K562 (cell line): ENCODE results near the gene MRNIP. TPM values are rescaled to one million over a fixed set of nuclear protein-coding genes. Genes with fewer than 3 reads are reported as not detected.
A peak's percentile ranks its signal among the peaks of the same experiment; 100 is the strongest.

Experiments used
- ATAC-seq: fragments of 200-7000 bp; cut with Tn5 transposase; 3 replicates; pipeline ENCODE4 v1.9.1; 2020; ENCODE audit warnings: moderate library complexity
- BruUV-seq: library from RNA; stranded (reverse); fragments of 400-500 nt; replicated peaks from 2 replicates; lab custom pipeline; 2021; lab: Mats Ljungman, UMichigan
- CTCF ChIA-PET: fragments of 300-600 bp; formaldehyde crosslinking; extraction: SDS; loops from one replicate; lab custom pipeline; 2021; ENCODE audit warnings: low intra/inter-chr PET ratio; lab: Yijun Ruan, JAX
- POLR2A ChIA-PET: fragments of 300-600, 350-650 bp; sonication (Branson Sonifier 250); formaldehyde crosslinking; extraction: SDS; loops from one replicate; lab custom pipeline; 2021; ENCODE audit warnings: antibody characterized with exemption, inconsistent platforms; lab: Yijun Ruan, JAX
- DNase-seq, 4 experiments: peaks; one replicate each; pipeline versions ENCODE4 v3.0.0 to v3.0.0-alpha.2; 2011 to 2018; ENCODE audit warnings: low spot score in 3 of 4, mixed read lengths in 3 of 4; ENCODE audit errors: extremely low read depth in 1 of 4
- FAIRE-seq: peaks from 2 replicates; lab custom pipeline; 2011; peaks lifted over from hg19 to GRCh38; lab: Jason Lieb, UNC
- H2AFZ ChIP-seq: 2 replicates; pipeline ENCODE4 v1.6.0; 2011; ENCODE audit warnings: low read depth, low read length, control low read depth, inconsistent platforms
- H3K27ac ChIP-seq: fragments of 200-600 bp; 3 replicates; pipeline ENCODE4 v1.8.0; 2011; ENCODE audit warnings: low read depth, mild to moderate bottlenecking, control low read depth, inconsistent platforms, low read length, moderate library complexity, mixed read lengths; ENCODE audit errors: extremely low read depth
- H3K27me3 ChIP-seq, 2 experiments: fragments of 300-600 bp in 1 of 2; 2 replicates in 1 of 2; 3 replicates in 1 of 2; pipeline versions ENCODE4 v1.6.0 to v1.8.0; 2011; ENCODE audit warnings: inconsistent platforms in 2 of 2, low read length in 2 of 2, mild to moderate bottlenecking in 1 of 2, mixed read lengths in 1 of 2, moderate library complexity in 1 of 2; ENCODE audit not compliant: control insufficient read depth in 2 of 2, insufficient read depth in 2 of 2
- H3K36me3 ChIP-seq: fragments of 300-600 bp; 3 replicates; pipeline ENCODE4 v1.8.0; 2011; ENCODE audit warnings: mild to moderate bottlenecking, low read length, inconsistent platforms; ENCODE audit not compliant: control insufficient read depth, insufficient read depth
- H3K4me1 ChIP-seq, 2 experiments: fragments of 200-600 bp in 1 of 2; replicated peaks in 1 of 2; 2 replicates in 1 of 2; 3 replicates in 1 of 2; pipeline versions ENCODE4 v1.5.1 to v1.8.0; 2011; ENCODE audit warnings: inconsistent platforms in 2 of 2, low read length in 2 of 2, mild to moderate bottlenecking in 1 of 2, mixed read lengths in 1 of 2, moderate library complexity in 1 of 2; ENCODE audit not compliant: control insufficient read depth in 2 of 2, insufficient read depth in 2 of 2
- H3K4me2 ChIP-seq: 2 replicates; pipeline ENCODE4 v1.6.1; 2011; ENCODE audit warnings: low read length, control low read depth, inconsistent platforms, mixed read lengths; ENCODE audit not compliant: insufficient read depth
- H3K4me3 ChIP-seq: fragments of 200-600 bp; sonication (generic), shearing (Covaris generic); 2 replicates; pipeline ENCODE4 v1.5.1; 2016; ENCODE audit warnings: control low read depth, inconsistent platforms
- H3K79me2 ChIP-seq: fragments of 200-600 bp; 3 replicates; pipeline ENCODE4 v1.8.0; 2011; ENCODE audit warnings: low read length, inconsistent platforms; ENCODE audit not compliant: control insufficient read depth, insufficient read depth
- H3K9ac ChIP-seq, 2 experiments: 2 replicates each; pipeline versions ENCODE4 v1.6.0 to v1.6.1; 2011; ENCODE audit warnings: low read depth in 2 of 2, low read length in 2 of 2, control low read depth in 1 of 2, inconsistent platforms in 1 of 2, mild to moderate bottlenecking in 1 of 2, mixed read lengths in 1 of 2; ENCODE audit not compliant: insufficient read depth in 1 of 2
- H3K9me1 ChIP-seq: one replicate; pipeline ENCODE4 v1.6.0; 2011; ENCODE audit warnings: inconsistent platforms, mild to moderate bottlenecking, low read length, moderate library complexity; ENCODE audit not compliant: control insufficient read depth, insufficient read depth
- H3K9me3 ChIP-seq: replicated peaks from 2 replicates; pipeline ENCODE4 v1.5.1; 2011; ENCODE audit warnings: low read depth, low read length, inconsistent platforms; ENCODE audit not compliant: control insufficient read depth, insufficient read depth
- H4K20me1 ChIP-seq: replicated peaks from 2 replicates; pipeline ENCODE4 v1.6.1; 2011; ENCODE audit warnings: low read length, inconsistent platforms, mixed read lengths; ENCODE audit not compliant: control insufficient read depth, insufficient read depth
- BRF2 ChIP-seq: IDR thresholded peaks from 3 replicates; pipeline ENCODE4 v1.6.1; 2011; ENCODE audit warnings: borderline replicate concordance, mild to moderate bottlenecking; ENCODE audit not compliant: insufficient read length, insufficient read depth
- CSDE1 ChIP-seq, 2 experiments: fragments of 450-650 bp; IDR thresholded peaks; 2 replicates each; pipeline ENCODE4 v1.6.1; 2016; ENCODE audit warnings: mild to moderate bottlenecking in 1 of 2
- CXXC5 ChIP-seq: fragments of 250-450 bp; sonication (Bioruptor Pico); IDR thresholded peaks from 2 replicates; pipeline ENCODE4 v1.8.0; 2022; ENCODE audit warnings: inconsistent platforms, mild to moderate bottlenecking, moderate library complexity
- FOXK1 ChIP-seq: sonication (generic); formaldehyde crosslinking; IDR thresholded peaks from 2 replicates; pipeline ENCODE4 v1.8.0; 2022; ENCODE audit warnings: missing genetic modification reagents, mild to moderate bottlenecking, borderline replicate concordance
- MEF2D ChIP-seq: conservative IDR thresholded peaks from 2 replicates; pipeline ENCODE4 v1.6.1; 2016; ENCODE audit warnings: low read depth, missing genetic modification characterization, missing compliant biosample characterization
- MNT ChIP-seq, 2 experiments: fragments of 450-650 bp; conservative IDR thresholded peaks; 2 replicates each; pipeline ENCODE4 v1.6.1; 2017; ENCODE audit warnings: mild to moderate bottlenecking in 2 of 2, moderate library complexity in 2 of 2
- NFYB ChIP-seq: IDR thresholded peaks from 2 replicates; pipeline ENCODE4 v1.6.1; 2011; ENCODE audit warnings: mild to moderate bottlenecking, moderate library complexity; ENCODE audit not compliant: insufficient read length; ENCODE audit errors: extremely low read depth
- PHB ChIP-seq: fragments of 250-450 bp; sonication (Bioruptor Pico); IDR thresholded peaks from 2 replicates; pipeline ENCODE4 v1.5.0; 2021
- RAD51 ChIP-seq: fragments of 450-650 bp; IDR thresholded peaks from 2 replicates; pipeline ENCODE4 v1.7.1; 2016; ENCODE audit warnings: low read depth, mild to moderate bottlenecking, borderline replicate concordance
- RBM39 ChIP-seq: fragments of 200-400 bp; formaldehyde crosslinking; optimal IDR thresholded peaks from 2 replicates; pipeline ENCODE3; 2018; ENCODE audit warnings: low read depth, low read length
- RFX1 ChIP-seq: fragments of 450-650 bp; IDR thresholded peaks from 2 replicates; pipeline ENCODE4 v1.6.1; 2016; ENCODE audit warnings: mild to moderate bottlenecking, moderate library complexity
- STAT6 ChIP-seq: sonication (generic); formaldehyde crosslinking; IDR thresholded peaks from 2 replicates; pipeline ENCODE4 v1.8.1; 2023; ENCODE audit warnings: mild to moderate bottlenecking, missing genetic modification reagents
- ZNF609 ChIP-seq: sonication (generic); formaldehyde crosslinking; IDR thresholded peaks from 2 replicates; pipeline ENCODE4 v1.8.1; 2023; ENCODE audit warnings: missing genetic modification reagents, mild to moderate bottlenecking, borderline replicate concordance
- WGBS: fragments of 100-300 bp; shearing (Covaris generic); methylation state at CpG from one replicate; pipeline ENCODE4 v1.1.6; 2016; ENCODE audit warnings: low coverage, mixed read lengths; ENCODE audit not compliant: insufficient coverage; ENCODE audit errors: missing lambda C conversion rate; 5-methylcytosine and 5-hydroxymethylcytosine counted together
- in situ Hi-C: fragments of 300-500 bp; cut with MboI; formaldehyde crosslinking; loops from 4 replicates; pipeline ENCODE4 v1.15.0; 2018; ENCODE audit warnings: inconsistent platforms, mixed read lengths
- intact Hi-C: fragments of 100-400 bp; cut with micrococcal nuclease; formaldehyde crosslinking; loops from 2 replicates; pipeline ENCODE4 v1.14.2; 2022
- polyA plus RNA-seq, 8 experiments: library from polyadenylated mRNA; depleted of rRNA in 4 of 8; stranded (reverse) in 5 of 8; unstranded in 3 of 8; fragments of >200 nt; fragmentation: Nextera tagmentation in 2 of 8; fragmentation: Illumina TruSeq in 1 of 8; extraction: Ambion mirVana in 2 of 8; extraction: Trizol in 1 of 8; gene quantifications; 2 replicates each; pipeline versions ENCODE4 v1.2.1 to v1.2.3, GENCODE V29; 2011 to 2014; ENCODE audit warnings: inconsistent platforms in 1 of 8, missing spikeins in 1 of 8
- total RNA-seq, 7 experiments: library from RNA; depleted of rRNA in 6 of 7; stranded (reverse); fragments of >200 nt in 6 of 7; fragmentation: Illumina TruSeq in 2 of 7; extraction: Trizol in 2 of 7; gene quantifications; 2 replicates each; pipeline versions ENCODE4 v1.2.1 to v1.2.3, GENCODE V29; 2011 to 2021; ENCODE audit warnings: low replicate concordance in 1 of 7

Gene MRNIP
- total and polyA plus RNA-seq, 9 of the 15 experiments (the other 6 are each of a cell fraction or from before 2014, with no cell fraction given): 3.6 to 39.0 (median 16.8) TPM

GRCh38 chr5:179879690-179880010 lies 21.0 kb upstream of the MRNIP start:
- Histone ChIP-seq H3K4me3 (no peak overlapping the region), H3K27me3 (no peaks in the 10 kb centered on the region), H3K9ac (peak overlapping the region in 1 of 2 experiments; percentile 35; a peak in 1 of 4 replicates), H3K27ac (no peak overlapping the region), H3K36me3 (peaks cover 68% of the 10 kb centered on the region), H4K20me1 (no peaks in the 10 kb centered on the region; the same call in 1 of the 2 replicates), H3K9me3 (peaks cover 15% of the 10 kb centered on the region), H3K4me2 (no peak overlapping the region), H2AFZ (no peak overlapping the region), H3K9me1 (no peaks in the 10 kb centered on the region), H3K79me2 (no peaks in the 10 kb centered on the region), H3K4me1 (no peaks in the 10 kb centered on the region)
- CTCF ChIA-PET: no interaction called here
- in situ Hi-C loops (no loop called here), intact Hi-C loops (no loop called here)
- BruUV-seq: no TSS peak
- 98% methylated on average over 13 of the region's 13 CpGs for WGBS
- ATAC-seq: no peak
- POLR2A ChIA-PET: no interaction called here
- no peak for FAIRE-seq
- no peak for DNase-seq
- TF ChIP-seq FOXK1 (CRISPR knock-in tag): no peak
- TF ChIP-seq MEF2D (tag): no peak
- no peak for TF ChIP-seq ZNF609
- no peak for TF ChIP-seq PHB
- no peak for TF ChIP-seq STAT6 (CRISPR knock-in tag)
- TF ChIP-seq CSDE1 (IDR thresholded peaks at IDR 0.05): no peak
- TF ChIP-seq MNT (conservative IDR thresholded peaks at IDR 0.05): no peak
- no peak for TF ChIP-seq BRF2
- TF ChIP-seq CXXC5: no peak
- no peak for TF ChIP-seq RFX1
- no peak for TF ChIP-seq NFYB
- no peak for TF ChIP-seq RAD51
- no peak for TF ChIP-seq RBM39
